ENCODE results near the gene PRKG2. TPM values are rescaled to one million over a fixed set of nuclear protein-coding genes. Genes with fewer than 3 reads are reported as not detected.
"Not testable (repeated sequence)": the region's sequence is repeated elsewhere in the genome, so short reads cannot be mapped to it uniquely, and the experiment has no call there.

PRKG2 gene
- total RNA-seq, 1 experiment from 2014 or later, result not detected

GRCh38 chr4:81173213-81173612 lies 41.8 kb downstream of the PRKG2 start:
- no peak for DNase-seq (ENCODE audit: low read depth)
- in situ Hi-C loops (cut with HindIII; ENCODE audit: low pct_unique_long_range_greater_than_20kb, low sequenced_read_pairs), result no loop called here

GRCh38 chr4:81166458-81167160 lies 48.4 kb downstream of the PRKG2 start:
- no peak for DNase-seq (ENCODE audit: low read depth)
- in situ Hi-C loops (cut with HindIII; ENCODE audit: low pct_unique_long_range_greater_than_20kb, low sequenced_read_pairs), result no loop called here

GRCh38 chr4:81165861-81166430 lies 49.1 kb downstream of the PRKG2 start:
- in situ Hi-C loops (cut with HindIII; ENCODE audit: low pct_unique_long_range_greater_than_20kb, low sequenced_read_pairs), result no loop called here
- no peak for DNase-seq (ENCODE audit: low read depth)

DNA sequence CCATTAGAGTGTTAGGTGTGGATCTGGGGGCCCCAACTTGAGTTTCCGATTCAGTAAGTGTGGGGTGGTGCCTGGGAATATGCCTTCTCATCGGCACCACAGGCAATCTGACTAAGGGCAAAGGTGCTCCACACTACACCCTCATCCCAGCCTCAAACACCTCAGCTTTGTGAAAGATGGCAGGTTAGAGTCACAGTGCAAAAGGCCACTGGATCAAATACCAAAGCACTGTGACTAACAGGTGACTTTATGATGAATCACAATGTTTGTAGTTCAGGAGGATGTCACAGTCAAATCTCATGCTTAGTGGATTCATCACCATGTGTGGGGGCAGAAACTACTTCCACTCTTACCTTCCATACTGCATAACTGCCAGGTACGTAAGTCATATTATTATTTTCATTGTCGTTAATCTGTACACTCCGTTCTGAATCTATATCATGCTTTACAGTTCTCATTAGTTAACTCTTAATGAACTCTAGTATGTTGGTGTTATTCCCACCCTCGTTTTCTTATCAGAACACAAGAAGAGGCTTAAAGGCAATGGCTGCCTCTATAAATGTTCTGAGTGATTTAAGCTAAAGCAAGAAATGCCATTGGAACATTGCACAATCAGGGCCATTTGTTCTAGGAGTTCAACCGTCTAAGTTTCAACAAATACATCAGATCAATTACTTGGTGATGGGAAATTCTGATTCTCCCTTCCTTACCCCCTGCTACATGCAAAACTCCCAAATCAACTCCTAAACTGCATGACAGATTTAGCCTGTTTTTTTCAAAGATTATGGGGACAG lies 50.2 kb downstream of the PRKG2 start:
- in situ Hi-C loops (cut with HindIII; ENCODE audit: low pct_unique_long_range_greater_than_20kb, low sequenced_read_pairs), result no loop called here
- DNase-seq (ENCODE audit: low read depth), result peak; percentile 80

GRCh38 chr4:81164126-81164525 lies 50.9 kb downstream of the PRKG2 start:
- in situ Hi-C loops (cut with HindIII; ENCODE audit: low pct_unique_long_range_greater_than_20kb, low sequenced_read_pairs), result no loop called here
- no peak for DNase-seq (ENCODE audit: low read depth)

- no peak for DNase-seq (ENCODE audit: low read depth)
- in situ Hi-C loops (cut with HindIII; ENCODE audit: low pct_unique_long_range_greater_than_20kb, low sequenced_read_pairs), result no loop called here
Observed at GRCh38 chr4:81162752-81163458, 52.1 kb downstream of the PRKG2 start.

GRCh38 chr4:81153714-81154323 lies 61.2 kb downstream of the PRKG2 start:
- DNase-seq (ENCODE audit: low read depth); in situ Hi-C loops (cut with HindIII; ENCODE audit: low pct_unique_long_range_greater_than_20kb, low sequenced_read_pairs): not testable (repeated sequence)

GRCh38 chr4:81152839-81153713 lies 61.9 kb downstream of the PRKG2 start:
- DNase-seq (ENCODE audit: low read depth), result no peak
- in situ Hi-C loops (cut with HindIII; ENCODE audit: low pct_unique_long_range_greater_than_20kb, low sequenced_read_pairs), result no loop called here

DNA sequence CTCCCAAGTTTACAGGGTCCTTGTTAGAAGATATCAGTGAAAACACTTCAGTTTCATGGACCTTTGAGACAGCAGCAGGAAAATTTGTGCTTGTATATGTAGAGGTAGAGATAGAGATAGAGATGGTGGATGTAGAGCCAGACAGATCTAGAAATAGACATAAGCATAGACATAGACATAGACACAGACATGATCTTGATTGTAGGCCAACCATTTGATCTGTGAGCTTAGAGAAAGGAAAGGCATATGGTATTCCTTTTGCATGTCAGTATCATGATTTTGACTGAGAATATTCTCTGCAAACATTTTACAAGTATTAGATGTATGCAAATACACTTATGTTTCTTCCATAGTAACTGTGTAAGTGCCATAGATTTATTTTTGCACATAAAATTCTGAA lies 65.0 kb downstream of the PRKG2 start:
- in situ Hi-C loops (cut with HindIII; ENCODE audit: low pct_unique_long_range_greater_than_20kb, low sequenced_read_pairs), result no loop called here
- no peak for DNase-seq (ENCODE audit: low read depth)

DNA sequence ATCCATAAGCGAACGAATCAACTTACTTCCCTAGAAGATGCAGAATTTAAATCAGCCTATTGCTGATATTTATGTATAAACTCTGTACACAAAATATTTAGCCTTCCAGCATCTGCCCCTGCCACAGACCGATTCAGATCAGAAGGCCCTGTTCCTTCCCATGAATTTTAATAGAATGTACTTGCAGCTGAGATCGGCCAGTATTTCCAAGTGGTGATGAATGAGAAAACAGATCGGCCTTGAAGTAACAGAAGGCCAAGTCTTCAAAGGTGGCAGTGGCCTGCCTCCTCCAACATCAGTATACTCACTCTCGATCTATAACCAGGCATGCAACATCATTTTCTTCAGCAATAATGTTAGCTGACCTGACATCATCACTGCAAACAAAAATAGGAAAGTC lies 66.4 kb downstream of the PRKG2 start:
- in situ Hi-C loops (cut with HindIII; ENCODE audit: low pct_unique_long_range_greater_than_20kb, low sequenced_read_pairs), result no loop called here
- no peak for DNase-seq (ENCODE audit: low read depth)

- DNase-seq (ENCODE audit: low read depth), result no peak
- in situ Hi-C loops (cut with HindIII; ENCODE audit: low pct_unique_long_range_greater_than_20kb, low sequenced_read_pairs), result no loop called here
Observed at GRCh38 chr4:81146466-81146865, 68.6 kb downstream of the PRKG2 start.

- no peak for DNase-seq (ENCODE audit: low read depth)
- in situ Hi-C loops (cut with HindIII; ENCODE audit: low pct_unique_long_range_greater_than_20kb, low sequenced_read_pairs), result no loop called here
Observed at GRCh38 chr4:81143183-81143582, 71.8 kb downstream of the PRKG2 start.

GRCh38 chr4:81142744-81143143 lies 72.3 kb downstream of the PRKG2 start:
- in situ Hi-C loops (cut with HindIII; ENCODE audit: low pct_unique_long_range_greater_than_20kb, low sequenced_read_pairs), result no loop called here
- DNase-seq (ENCODE audit: low read depth), result no peak

- no peak for DNase-seq (ENCODE audit: low read depth)
- in situ Hi-C loops (cut with HindIII; ENCODE audit: low pct_unique_long_range_greater_than_20kb, low sequenced_read_pairs), result no loop called here
Observed at GRCh38 chr4:81137894-81138293, 77.1 kb downstream of the PRKG2 start.

DNA sequence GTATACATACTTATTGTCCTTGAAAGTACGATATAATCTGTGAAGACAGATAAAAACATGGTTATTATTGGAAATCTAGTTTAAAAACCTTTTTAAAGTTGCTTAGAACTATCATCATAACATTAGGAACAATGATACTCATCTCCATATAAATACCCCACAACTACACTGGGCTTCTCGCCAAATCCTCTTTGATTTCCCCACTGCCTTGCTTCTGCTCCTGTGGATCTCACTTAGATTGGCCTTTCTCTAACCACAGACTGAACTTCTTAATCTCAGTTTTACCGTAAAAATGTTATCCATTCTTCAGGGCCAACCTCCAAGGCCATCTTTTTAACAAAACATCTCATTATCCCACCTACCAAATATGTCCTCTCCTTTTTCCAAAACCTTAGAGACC lies 77.6 kb downstream of the PRKG2 start:
- DNase-seq (ENCODE audit: low read depth), result no peak
- in situ Hi-C loops (cut with HindIII; ENCODE audit: low pct_unique_long_range_greater_than_20kb, low sequenced_read_pairs), result no loop called here

- in situ Hi-C loops (cut with HindIII; ENCODE audit: low pct_unique_long_range_greater_than_20kb, low sequenced_read_pairs), result no loop called here
- no peak for DNase-seq (ENCODE audit: low read depth)
Observed at GRCh38 chr4:81136161-81136905, 78.7 kb downstream of the PRKG2 start.

- in situ Hi-C loops (cut with HindIII; ENCODE audit: low pct_unique_long_range_greater_than_20kb, low sequenced_read_pairs), result no loop called here
- DNase-seq (ENCODE audit: low read depth), result no peak
Observed at GRCh38 chr4:81135501-81135900, 79.5 kb downstream of the PRKG2 start.

Measured in Caki2 (cell line).